Glomerular endothelial cell (primary cell): ENCODE measurements around the gene DAZ3. TPM values are rescaled to one million over a fixed set of nuclear protein-coding genes. Genes with fewer than 3 reads are reported as not detected.
"Not testable (repeated sequence)": the region's sequence is repeated elsewhere in the genome, so short reads cannot be mapped to it uniquely, and the experiment has no call there.

Experiments used
- DNase-seq: peaks from one replicate; pipeline ENCODE4 v3.0.0-alpha.2; 2011; ENCODE audit warnings: low read depth, low spot score; ENCODE audit errors: extremely low read depth
- total RNA-seq: library from RNA; depleted of rRNA; stranded (reverse); fragments of >200 nt; gene quantifications from 2 replicates; pipeline ENCODE4 v1.2.3, GENCODE V29; 2015

Gene DAZ3, protein sequence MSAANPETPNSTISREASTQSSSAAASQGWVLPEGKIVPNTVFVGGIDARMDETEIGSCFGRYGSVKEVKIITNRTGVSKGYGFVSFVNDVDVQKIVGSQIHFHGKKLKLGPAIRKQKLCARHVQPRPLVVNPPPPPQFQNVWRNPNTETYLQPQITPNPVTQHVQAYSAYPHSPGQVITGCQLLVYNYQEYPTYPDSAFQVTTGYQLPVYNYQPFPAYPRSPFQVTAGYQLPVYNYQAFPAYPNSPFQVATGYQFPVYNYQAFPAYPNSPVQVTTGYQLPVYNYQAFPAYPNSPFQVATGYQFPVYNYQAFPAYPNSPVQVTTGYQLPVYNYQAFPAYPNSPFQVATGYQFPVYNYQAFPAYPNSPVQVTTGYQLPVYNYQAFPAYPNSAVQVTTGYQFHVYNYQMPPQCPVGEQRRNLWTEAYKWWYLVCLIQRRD
- total RNA-seq = not detected in 2 replicates

DNA sequence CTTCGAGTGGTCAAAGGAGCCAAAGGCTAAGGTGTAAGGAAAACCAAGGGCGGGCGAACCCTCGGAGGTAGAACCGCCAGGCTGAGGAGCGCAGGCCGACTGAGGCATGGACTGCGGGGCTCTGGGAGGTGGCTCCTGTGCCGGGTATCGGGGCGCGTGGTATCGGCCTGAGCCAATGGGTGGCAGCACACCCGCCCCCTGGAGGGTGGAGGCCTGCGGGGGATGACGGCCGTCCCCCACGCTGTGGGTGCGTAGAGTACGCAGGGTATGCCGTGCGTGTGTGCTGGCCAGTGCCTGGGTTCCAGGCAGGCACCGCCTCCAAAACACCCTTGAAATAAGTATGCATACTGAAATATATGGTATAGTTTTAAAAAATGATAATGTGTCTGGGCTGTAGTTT is at the start of gene DAZ3:
Gene DAZ3, minus strand, starts transcription at position 101 of the 400 bp plus-strand sequence. CDS start 208 bp downstream, outside the sequence.
- DNase-seq = not testable (repeated sequence)

DNA sequence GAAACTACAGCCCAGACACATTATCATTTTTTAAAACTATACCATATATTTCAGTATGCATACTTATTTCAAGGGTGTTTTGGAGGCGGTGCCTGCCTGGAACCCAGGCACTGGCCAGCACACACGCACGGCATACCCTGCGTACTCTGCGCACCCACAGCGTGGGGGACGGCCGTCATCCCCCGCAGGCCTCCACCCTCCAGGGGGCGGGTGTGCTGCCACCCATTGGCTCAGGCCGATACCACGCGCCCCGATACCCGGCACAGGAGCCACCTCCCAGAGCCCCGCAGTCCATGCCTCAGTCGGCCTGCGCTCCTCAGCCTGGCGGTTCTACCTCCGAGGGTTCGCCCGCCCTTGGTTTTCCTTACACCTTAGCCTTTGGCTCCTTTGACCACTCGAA is 20.4 kb upstream of the DAZ3 start, which contains the start of gene DAZ4:
Gene DAZ4, plus strand, starts transcription at position 301 of the 400 bp plus-strand sequence. CDS start 208 bp downstream, outside the sequence.
- not testable (repeated sequence) for DNase-seq

DNA sequence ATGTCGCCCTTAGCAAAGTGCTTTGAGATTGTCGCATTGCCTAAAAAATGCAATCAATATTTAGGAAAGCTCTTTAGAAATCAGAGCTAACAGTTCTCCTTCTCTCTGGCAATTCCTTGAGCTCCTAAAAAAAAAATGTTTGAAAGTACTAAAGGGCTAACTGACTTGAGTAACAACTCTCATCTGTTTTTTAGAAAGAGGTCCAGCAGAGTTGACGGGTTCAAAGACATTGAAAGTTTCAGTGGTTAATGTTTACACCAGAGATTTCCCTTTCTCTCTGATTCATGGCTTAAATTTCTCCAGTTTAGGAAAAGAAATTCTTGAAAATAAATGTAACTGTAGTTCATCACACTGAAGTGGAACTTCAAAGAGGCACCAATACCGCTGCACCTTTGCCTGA is 11.9 kb upstream of the DAZ3 start:
- not testable (repeated sequence) for DNase-seq

DNA sequence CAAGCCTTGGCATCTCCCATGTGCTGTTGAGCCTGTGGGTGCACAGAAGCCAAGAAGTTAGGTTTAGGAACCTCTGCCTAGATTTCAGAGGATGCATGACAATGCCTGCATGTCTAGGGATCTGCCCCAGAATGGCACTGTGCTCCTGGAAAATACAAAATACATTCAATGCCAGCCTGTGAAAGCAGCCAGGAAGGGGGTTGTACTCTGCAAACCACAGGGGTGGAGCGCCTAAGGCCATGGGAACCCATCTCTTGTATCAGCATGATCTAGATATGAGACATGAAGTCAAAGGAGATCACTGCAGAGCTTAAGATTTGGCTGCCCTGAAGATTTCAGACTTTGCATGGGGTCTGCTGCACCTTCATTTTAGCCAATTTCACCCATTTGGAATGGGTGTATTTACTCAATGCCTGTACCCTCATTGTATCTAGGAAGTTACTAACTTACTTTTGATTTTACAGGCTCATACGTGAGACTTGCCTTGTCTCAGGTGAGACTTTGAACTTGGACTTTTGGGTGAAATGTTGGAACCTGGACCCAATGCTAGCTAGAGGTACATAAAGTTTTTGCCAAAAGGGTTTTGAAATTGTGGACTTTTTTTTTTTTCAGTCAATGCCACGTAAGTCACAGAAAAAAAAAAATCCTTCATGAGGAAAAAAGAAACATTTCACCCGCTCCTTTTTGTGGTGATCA is 11.1 kb upstream of the DAZ3 start:
- not testable (repeated sequence) for DNase-seq

DNA sequence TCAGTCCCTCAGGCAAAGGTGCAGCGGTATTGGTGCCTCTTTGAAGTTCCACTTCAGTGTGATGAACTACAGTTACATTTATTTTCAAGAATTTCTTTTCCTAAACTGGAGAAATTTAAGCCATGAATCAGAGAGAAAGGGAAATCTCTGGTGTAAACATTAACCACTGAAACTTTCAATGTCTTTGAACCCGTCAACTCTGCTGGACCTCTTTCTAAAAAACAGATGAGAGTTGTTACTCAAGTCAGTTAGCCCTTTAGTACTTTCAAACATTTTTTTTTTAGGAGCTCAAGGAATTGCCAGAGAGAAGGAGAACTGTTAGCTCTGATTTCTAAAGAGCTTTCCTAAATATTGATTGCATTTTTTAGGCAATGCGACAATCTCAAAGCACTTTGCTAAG is 8.6 kb upstream of the DAZ3 start:
- not testable (repeated sequence) for DNase-seq

Other genes with a start within 250 kb of the DAZ3 start
- gene BPY2B, start 195.4 kb downstream of the DAZ3 start, total RNA-seq = not detected in 2 replicates
- not detected in 2 replicates for gene DAZ4, start 20.5 kb upstream of the DAZ3 start, total RNA-seq
- not detected in 2 replicates for gene BPY2C, start 238.7 kb upstream of the DAZ3 start, total RNA-seq